ENCODE results near the gene HDAC11.

DNA sequence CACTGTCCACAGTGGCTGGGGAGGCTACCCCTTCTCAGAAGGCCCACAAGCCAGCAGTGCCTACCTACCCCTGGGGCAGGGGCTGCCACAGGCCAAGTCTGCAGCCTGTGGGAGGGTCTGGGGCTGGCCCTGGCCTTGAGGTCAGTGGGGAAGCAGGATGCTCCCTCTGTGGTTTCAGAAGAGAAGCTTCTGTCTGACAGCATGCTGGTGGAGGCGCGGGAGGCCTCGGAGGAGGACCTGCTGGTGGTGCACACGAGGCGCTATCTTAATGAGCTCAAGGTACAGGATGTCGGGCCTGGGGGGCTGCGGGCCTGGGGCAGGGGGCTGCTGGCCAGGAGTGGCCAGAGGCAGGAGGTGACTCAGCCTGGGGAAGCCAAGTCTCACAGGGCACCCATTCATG is 3.2 kb downstream of the HDAC11 start:
- TF ChIP-seq YY1 (IDR thresholded peaks at IDR 0.05; ENCODE audit: insufficient read depth, insufficient read length) (no peak), SUZ12 (IDR thresholded peaks at IDR 0.05; ENCODE audit: extremely low read depth, insufficient read depth, insufficient read length) (no peak)

Measured in NT2/D1 (cell line).